ENCODE data around the gene CMIP. TPM values are rescaled to one million over a fixed set of nuclear protein-coding genes. Genes with fewer than 3 reads are reported as not detected.

CMIP gene
- total RNA-seq, 1 donor from 2014 or later: 40.0 TPM

- Mint-ChIP-seq H3K27me3 (no peaks in the 10 kb centered on the region), H3K4me1 (peaks cover 4% of the 10 kb centered on the region), H3K9me3 (peaks cover 4% of the 10 kb centered on the region), H3K27ac (no peak overlapping the region), H3K4me3 (no peak overlapping the region), H3K36me3 (ENCODE audit: low read depth) (peaks cover 4% of the 10 kb centered on the region)
- no peak for DNase-seq
- intact Hi-C loops (cut with micrococcal nuclease): no loop called here
Measured at GRCh38 chr16:81562926-81563325, 118.3 kb downstream of the CMIP start.

DNA sequence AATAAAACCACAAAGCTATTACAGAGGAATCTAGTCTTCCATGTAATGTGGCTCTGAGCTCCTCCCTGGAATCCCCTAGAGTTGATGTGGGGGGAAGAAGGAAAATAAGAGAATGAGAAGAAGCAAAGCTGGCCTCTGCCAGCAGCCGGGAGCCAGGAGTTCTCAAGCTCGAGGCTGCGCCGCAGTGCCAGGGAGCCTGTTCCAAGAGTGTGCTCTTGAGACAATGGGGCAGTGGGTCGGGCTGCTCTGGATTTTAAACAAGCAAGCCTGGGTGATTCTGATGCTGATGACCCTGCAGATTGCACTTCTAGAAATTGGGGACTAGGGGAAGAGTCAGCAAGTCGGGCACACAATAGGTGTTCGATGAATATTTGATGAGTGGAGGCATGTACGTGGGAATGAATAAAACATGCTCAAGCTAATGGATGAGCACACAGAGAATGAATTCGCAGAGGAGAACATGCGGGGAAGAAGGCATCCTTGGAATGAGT lies 119.9 kb downstream of the CMIP start:
- H3K9me3 Mint-ChIP-seq: peaks cover 4% of the 10 kb centered on the region
- H3K27me3 Mint-ChIP-seq: no peaks in the 10 kb centered on the region
- no peak overlapping the region for H3K4me3 Mint-ChIP-seq
- H3K36me3 Mint-ChIP-seq (ENCODE audit: low read depth): peaks cover 4% of the 10 kb centered on the region
- intact Hi-C loops (cut with micrococcal nuclease): no loop called here
- H3K4me1 Mint-ChIP-seq: peaks cover 16% of the 10 kb centered on the region
- H3K27ac Mint-ChIP-seq: no peak overlapping the region
- no peak for DNase-seq

DNA sequence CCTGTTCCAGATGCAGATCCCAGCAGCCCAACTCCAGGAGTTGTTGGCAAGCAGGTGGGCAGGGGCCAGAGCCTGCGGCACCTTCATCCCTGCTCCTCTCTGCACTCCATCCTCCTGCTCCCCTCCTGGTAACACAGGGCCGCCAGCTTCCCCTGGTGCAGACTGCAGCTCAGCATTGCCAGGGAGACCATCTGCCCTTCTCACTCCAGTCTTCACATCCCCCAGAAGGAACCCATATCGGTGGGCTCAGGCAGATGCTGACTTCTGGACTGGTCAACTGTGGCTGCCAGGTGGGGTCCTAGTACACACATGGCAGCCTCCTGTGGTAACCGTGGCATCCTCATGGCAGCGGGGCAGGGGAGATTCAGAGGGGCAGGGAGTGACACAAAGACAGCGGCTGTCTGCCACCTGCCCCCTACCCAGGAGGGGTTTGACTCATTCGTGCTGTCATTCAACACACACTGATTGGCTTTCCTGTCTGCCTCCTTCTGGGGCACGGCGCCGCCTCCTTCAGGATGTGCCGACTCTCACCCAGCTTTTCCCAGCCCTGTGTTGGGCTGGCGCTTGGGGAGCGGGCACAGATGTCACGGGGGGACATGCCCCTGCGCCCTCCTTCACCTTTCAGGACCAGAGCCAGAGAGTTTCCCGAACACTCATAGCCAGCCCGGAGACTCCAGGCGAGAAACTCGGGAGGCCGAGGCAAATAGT lies 120.9 kb downstream of the CMIP start:
- no peak overlapping the region for H3K27ac Mint-ChIP-seq
- peaks cover 4% of the 10 kb centered on the region for H3K36me3 Mint-ChIP-seq (ENCODE audit: low read depth)
- intact Hi-C loops (cut with micrococcal nuclease): no loop called here

DNA sequence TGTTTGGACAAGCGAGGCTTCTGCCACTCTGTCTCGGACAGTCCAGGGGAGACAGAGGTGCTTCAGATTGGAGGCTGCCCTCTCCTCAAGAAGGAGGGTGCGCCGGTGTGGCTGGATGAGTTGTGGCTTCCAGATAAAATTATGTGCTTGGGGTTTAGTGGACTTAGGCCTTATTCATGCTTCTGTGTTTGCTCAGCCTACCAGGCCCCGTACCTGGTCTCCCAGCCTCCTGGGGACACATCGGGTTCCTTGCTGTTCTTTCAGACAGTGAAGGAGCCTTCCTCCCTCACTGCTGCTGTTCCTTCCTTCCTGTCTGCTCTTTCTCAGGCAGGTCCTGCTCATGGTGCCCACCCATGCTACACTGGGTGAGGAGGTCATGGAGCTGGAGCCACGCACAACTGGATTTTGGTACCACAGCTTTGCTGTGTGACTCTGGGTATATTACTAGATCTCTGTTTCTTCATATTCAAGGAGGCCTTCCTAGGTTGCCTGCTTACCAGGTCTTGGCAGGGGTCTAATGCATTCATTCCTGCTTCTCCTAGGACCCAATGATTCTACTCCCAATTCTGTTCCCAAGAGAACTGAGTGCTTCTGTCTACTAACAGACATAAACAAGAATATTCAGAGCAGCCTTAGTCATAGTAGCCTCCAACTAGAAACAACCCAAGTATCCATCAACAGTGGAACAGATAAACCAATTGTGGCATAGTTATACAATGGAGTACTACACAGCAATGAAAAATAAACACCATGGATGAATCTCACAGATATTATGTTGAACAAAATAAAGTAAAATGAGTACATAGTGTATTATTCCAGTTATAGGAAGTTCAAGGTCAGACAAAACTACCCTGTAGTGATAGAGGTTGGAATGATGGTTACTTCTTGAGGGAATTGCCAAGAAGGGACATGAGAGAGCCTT lies 121.7 kb downstream of the CMIP start:
- Mint-ChIP-seq H3K27me3 (no peaks in the 10 kb centered on the region), H3K27ac (peak overlapping the region; percentile 64), H3K9me3 (peaks cover 4% of the 10 kb centered on the region), H3K4me3 (no peak overlapping the region), H3K36me3 (ENCODE audit: low read depth) (peaks cover 4% of the 10 kb centered on the region), H3K4me1 (peaks cover 16% of the 10 kb centered on the region)
- DNase-seq: no peak
- intact Hi-C loops (cut with micrococcal nuclease): no loop called here

More for the DNA sequence above, 120.9 kb downstream of the CMIP start:
- Mint-ChIP-seq H3K4me3 (no peak overlapping the region), H3K27me3 (no peaks in the 10 kb centered on the region), H3K9me3 (peaks cover 4% of the 10 kb centered on the region), H3K4me1 (peaks cover 16% of the 10 kb centered on the region)
- DNase-seq: no peak

- Mint-ChIP-seq H3K4me1 (peaks cover 16% of the 10 kb centered on the region), H3K27me3 (no peaks in the 10 kb centered on the region), H3K36me3 (ENCODE audit: low read depth) (peaks cover 4% of the 10 kb centered on the region), H3K27ac (no peak overlapping the region), H3K9me3 (peaks cover 4% of the 10 kb centered on the region), H3K4me3 (no peak overlapping the region)
- no peak for DNase-seq
- intact Hi-C loops (cut with micrococcal nuclease): no loop called here
Measured at GRCh38 chr16:81567087-81567486, 122.5 kb downstream of the CMIP start.

- H3K27ac Mint-ChIP-seq: peak overlapping the region; percentile 90
- peaks cover 4% of the 10 kb centered on the region for H3K9me3 Mint-ChIP-seq
- no peaks in the 10 kb centered on the region for H3K27me3 Mint-ChIP-seq
- intact Hi-C loops (cut with micrococcal nuclease): loop anchor here (1.0 to 2.0 kb wide), 4 partner anchors 27 to 125 kb away; no protein-coding TSS in a partner anchor
- H3K4me1 Mint-ChIP-seq: peaks cover 16% of the 10 kb centered on the region
- H3K36me3 Mint-ChIP-seq (ENCODE audit: low read depth): peaks cover 4% of the 10 kb centered on the region
- H3K4me3 Mint-ChIP-seq: peak overlapping the region; percentile 40
- DNase-seq: no peak
Measured at GRCh38 chr16:81567987-81568748, 123.6 kb downstream of the CMIP start.

DNA sequence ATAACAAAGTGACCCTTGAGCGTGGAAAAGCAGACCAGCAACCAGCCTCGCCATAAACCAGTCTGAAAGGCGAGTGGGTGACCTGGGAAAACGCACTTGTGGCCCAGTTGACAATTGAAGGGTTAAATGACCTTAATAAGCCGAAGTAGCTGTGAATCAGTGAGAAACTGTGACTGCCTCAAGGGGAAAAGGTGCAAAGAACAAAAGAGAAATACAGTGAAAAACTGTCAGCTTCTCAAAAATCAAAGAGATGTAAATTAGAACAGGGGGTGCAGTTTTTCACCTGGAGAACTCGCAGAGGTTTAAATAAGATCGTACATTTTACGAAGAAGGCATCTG lies 124.1 kb downstream of the CMIP start:
- H3K27ac Mint-ChIP-seq: peak overlapping the region; percentile 90
- DNase-seq: no peak
- intact Hi-C loops (cut with micrococcal nuclease): loop anchor here (1.0 to 2.0 kb wide), 4 partner anchors 27 to 126 kb away; no protein-coding TSS in a partner anchor
- H3K9me3 Mint-ChIP-seq: peaks cover 4% of the 10 kb centered on the region
- no peaks in the 10 kb centered on the region for H3K27me3 Mint-ChIP-seq
- peak overlapping the region; percentile 40 for H3K4me3 Mint-ChIP-seq
- peaks cover 16% of the 10 kb centered on the region for H3K4me1 Mint-ChIP-seq
- peaks cover 4% of the 10 kb centered on the region for H3K36me3 Mint-ChIP-seq (ENCODE audit: low read depth)

DNA sequence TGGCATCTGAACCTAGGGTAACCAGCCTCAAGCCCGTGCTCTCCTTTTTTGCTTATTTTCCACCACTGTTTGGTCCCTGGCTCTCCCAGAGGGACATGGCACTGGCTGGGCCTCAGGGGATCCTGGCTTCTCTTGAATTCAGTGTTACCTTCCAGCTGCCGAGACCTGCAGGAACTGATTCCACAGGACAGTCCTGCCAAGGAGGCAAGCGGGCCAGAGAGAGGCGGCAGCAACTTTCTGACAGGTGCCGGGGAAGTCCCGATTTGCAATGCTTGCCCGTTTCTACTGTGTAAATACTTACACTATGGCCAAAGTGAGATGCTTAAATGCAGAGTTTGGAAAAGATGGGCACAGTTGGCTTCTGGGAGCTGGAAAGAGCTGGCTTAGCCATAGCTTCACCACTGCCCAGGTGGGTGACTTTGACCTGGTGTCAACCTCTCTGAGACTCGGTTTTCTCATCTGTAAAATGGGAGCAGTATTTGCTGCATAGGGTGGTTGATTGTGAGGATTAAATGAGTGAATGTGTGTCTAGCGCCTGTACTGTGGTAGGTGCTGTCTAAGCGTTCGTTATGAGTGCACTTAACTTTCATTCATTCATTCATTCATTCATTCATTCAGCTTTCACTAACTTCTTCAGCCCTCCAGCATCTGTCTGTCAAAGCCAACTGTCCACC lies 124.9 kb downstream of the CMIP start:
- Mint-ChIP-seq H3K4me3 (no peak overlapping the region), H3K4me1 (peaks cover 16% of the 10 kb centered on the region), H3K27me3 (no peaks in the 10 kb centered on the region), H3K27ac (no peak overlapping the region), H3K36me3 (ENCODE audit: low read depth) (peaks cover 4% of the 10 kb centered on the region), H3K9me3 (peaks cover 4% of the 10 kb centered on the region)
- DNase-seq: no peak
- intact Hi-C loops (cut with micrococcal nuclease): loop anchor here (2.0 kb wide), 3 partner anchors 47 to 127 kb away; no protein-coding TSS in a partner anchor

- H3K36me3 Mint-ChIP-seq (ENCODE audit: low read depth): peaks cover 4% of the 10 kb centered on the region
- H3K27ac Mint-ChIP-seq: peak overlapping the region; percentile 8
- peaks cover 4% of the 10 kb centered on the region for H3K9me3 Mint-ChIP-seq
- H3K27me3 Mint-ChIP-seq: no peaks in the 10 kb centered on the region
- peaks cover 16% of the 10 kb centered on the region for H3K4me1 Mint-ChIP-seq
- intact Hi-C loops (cut with micrococcal nuclease): no loop called here
- no peak for DNase-seq
- H3K4me3 Mint-ChIP-seq: no peak overlapping the region
Measured at GRCh38 chr16:81570151-81570846, 125.7 kb downstream of the CMIP start.

- Mint-ChIP-seq H3K27ac (no peak overlapping the region), H3K36me3 (ENCODE audit: low read depth) (peaks cover 4% of the 10 kb centered on the region), H3K9me3 (peaks cover 4% of the 10 kb centered on the region), H3K4me1 (peaks cover 16% of the 10 kb centered on the region), H3K27me3 (no peaks in the 10 kb centered on the region), H3K4me3 (no peak overlapping the region)
- intact Hi-C loops (cut with micrococcal nuclease): no loop called here
- no peak for DNase-seq
Measured at GRCh38 chr16:81571175-81571574, 126.6 kb downstream of the CMIP start.

GRCh38 chr16:81571592-81572385 lies 127.2 kb downstream of the CMIP start:
- peaks cover 16% of the 10 kb centered on the region for H3K4me1 Mint-ChIP-seq
- no peak overlapping the region for H3K27ac Mint-ChIP-seq
- no peaks in the 10 kb centered on the region for H3K36me3 Mint-ChIP-seq (ENCODE audit: low read depth)
- DNase-seq: no peak
- intact Hi-C loops (cut with micrococcal nuclease): no loop called here
- H3K27me3 Mint-ChIP-seq: no peaks in the 10 kb centered on the region
- no peaks in the 10 kb centered on the region for H3K9me3 Mint-ChIP-seq
- no peak overlapping the region for H3K4me3 Mint-ChIP-seq
